ENCODE results near the gene CENPVL1. TPM values are rescaled to one million over a fixed set of nuclear protein-coding genes. Genes with fewer than 3 reads are reported as not detected.

The CENPVL1 gene
- total RNA-seq, 1 donor: not detected

DNA sequence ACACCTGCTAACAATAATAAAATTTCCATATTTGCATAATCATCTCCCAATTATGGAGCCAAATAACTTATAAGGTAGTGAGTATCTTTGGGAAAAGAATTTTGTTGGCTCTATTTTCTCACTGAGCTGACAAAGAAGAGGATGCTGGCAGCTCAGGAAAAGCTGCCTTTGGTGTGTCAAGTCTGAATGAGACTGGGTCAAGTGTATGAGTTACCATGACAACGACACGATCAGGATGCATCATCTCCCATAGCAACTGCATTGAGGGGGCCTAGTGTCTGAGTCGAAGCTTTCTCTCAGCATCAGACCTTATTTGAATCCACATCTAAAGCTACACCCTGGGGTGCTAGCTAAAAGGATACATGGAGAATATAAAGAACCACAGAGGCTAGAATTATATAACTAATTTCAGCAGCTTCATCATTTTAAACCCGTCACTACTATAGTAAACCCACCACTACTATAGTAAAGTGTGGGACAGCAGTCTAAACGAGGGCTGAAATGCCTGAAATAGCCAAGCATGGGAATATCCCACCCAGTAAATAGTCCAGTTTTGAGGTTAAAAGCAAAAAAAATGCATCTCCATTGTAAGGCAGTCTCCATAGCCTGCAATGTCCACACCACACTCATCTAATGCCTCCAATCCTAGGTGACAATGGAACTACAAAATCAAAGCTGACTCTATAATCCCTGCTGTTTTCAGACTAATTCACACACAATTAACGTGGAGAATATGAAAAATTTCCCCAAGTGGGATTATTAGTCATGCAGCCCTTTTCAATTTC is 48.9 kb downstream of the CENPVL1 start:
- Histone ChIP-seq H3K4me1 (ENCODE audit: insufficient read depth, low read length) (no peaks in the 10 kb centered on the region), H3K36me3 (ENCODE audit: insufficient read depth, low read length) (no peaks in the 10 kb centered on the region), H3K9me3 (ENCODE audit: low read depth, low read length) (no peaks in the 10 kb centered on the region), H4K20me1 (ENCODE audit: insufficient read depth, low read length) (no peaks in the 10 kb centered on the region), H2AFZ (ENCODE audit: low read length) (no peak overlapping the region), H3K27ac (ENCODE audit: low read depth, low read length) (no peak overlapping the region), H3K79me2 (ENCODE audit: insufficient read depth, low read length) (no peaks in the 10 kb centered on the region), H3K4me2 (ENCODE audit: insufficient read depth, low read length) (no peak overlapping the region), H3K4me3 (ENCODE audit: insufficient read depth, low read length) (no peak overlapping the region), H3K27me3 (ENCODE audit: insufficient read depth, low read length) (peaks cover 8% of the 10 kb centered on the region)
- TF ChIP-seq, protein P1, sequence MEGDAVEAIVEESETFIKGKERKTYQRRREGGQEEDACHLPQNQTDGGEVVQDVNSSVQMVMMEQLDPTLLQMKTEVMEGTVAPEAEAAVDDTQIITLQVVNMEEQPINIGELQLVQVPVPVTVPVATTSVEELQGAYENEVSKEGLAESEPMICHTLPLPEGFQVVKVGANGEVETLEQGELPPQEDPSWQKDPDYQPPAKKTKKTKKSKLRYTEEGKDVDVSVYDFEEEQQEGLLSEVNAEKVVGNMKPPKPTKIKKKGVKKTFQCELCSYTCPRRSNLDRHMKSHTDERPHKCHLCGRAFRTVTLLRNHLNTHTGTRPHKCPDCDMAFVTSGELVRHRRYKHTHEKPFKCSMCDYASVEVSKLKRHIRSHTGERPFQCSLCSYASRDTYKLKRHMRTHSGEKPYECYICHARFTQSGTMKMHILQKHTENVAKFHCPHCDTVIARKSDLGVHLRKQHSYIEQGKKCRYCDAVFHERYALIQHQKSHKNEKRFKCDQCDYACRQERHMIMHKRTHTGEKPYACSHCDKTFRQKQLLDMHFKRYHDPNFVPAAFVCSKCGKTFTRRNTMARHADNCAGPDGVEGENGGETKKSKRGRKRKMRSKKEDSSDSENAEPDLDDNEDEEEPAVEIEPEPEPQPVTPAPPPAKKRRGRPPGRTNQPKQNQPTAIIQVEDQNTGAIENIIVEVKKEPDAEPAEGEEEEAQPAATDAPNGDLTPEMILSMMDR (IDR thresholded peaks at IDR 0.05; ENCODE audit: extremely low read depth, low read depth, low read length): no peak
- no peak for DNase-seq (ENCODE audit: insufficient read length, low spot score, missing footprints)

DNA sequence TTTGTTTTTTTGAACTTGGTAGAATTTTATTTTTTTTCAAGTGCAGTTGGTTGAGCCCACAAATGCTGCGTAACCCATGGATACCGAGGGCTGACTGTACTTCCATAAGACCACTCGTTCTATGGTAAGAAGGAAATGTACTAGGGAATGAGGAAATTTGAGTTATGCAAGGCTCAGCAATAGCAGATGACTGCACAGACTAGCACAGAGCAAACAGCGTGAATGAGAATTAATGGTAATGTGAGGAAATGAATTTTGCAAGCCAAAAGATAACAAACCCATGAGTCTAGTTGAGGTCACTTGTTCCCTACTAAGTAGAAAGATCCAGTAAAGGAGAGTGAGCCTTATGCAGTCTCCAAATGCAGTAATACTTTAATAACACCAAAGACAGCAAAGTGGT is 50.3 kb downstream of the CENPVL1 start:
- H2AFZ ChIP-seq (ENCODE audit: low read length): no peak overlapping the region
- H3K27me3 ChIP-seq (ENCODE audit: insufficient read depth, low read length): peaks cover 5% of the 10 kb centered on the region
- no peak overlapping the region for H3K4me2 ChIP-seq (ENCODE audit: insufficient read depth, low read length)

More for the DNA sequence above, 50.3 kb downstream of the CENPVL1 start:
- H3K79me2 ChIP-seq (ENCODE audit: insufficient read depth, low read length): no peaks in the 10 kb centered on the region
- TF ChIP-seq, protein P1 (IDR thresholded peaks at IDR 0.05; ENCODE audit: extremely low read depth, low read depth, low read length): no peak
- H3K36me3 ChIP-seq (ENCODE audit: insufficient read depth, low read length): no peaks in the 10 kb centered on the region
- no peak overlapping the region for H3K27ac ChIP-seq (ENCODE audit: low read depth, low read length)
- H3K4me1 ChIP-seq (ENCODE audit: insufficient read depth, low read length): no peaks in the 10 kb centered on the region
- H4K20me1 ChIP-seq (ENCODE audit: insufficient read depth, low read length): no peaks in the 10 kb centered on the region
- H3K9me3 ChIP-seq (ENCODE audit: low read depth, low read length): no peaks in the 10 kb centered on the region
- no peak for DNase-seq (ENCODE audit: insufficient read length, low spot score, missing footprints)
- H3K4me3 ChIP-seq (ENCODE audit: insufficient read depth, low read length): no peak overlapping the region

Other genes with a start within 250 kb of the CENPVL1 start
- 17.4 and 18.3 TPM in 2 replicates for gene NUDT11, start 213.9 kb upstream of the CENPVL1 start, total RNA-seq
- not detected in 2 replicates for gene CENPVL3, start 91.6 kb upstream of the CENPVL1 start, total RNA-seq
- gene CENPVL2, start 27.7 kb upstream of the CENPVL1 start, total RNA-seq: not detected in 2 replicates
- 6.5 and 7.2 TPM in 2 replicates for gene GSPT2, start 32.9 kb downstream of the CENPVL1 start, total RNA-seq
- 257 and 258 TPM in 2 replicates for gene MAGED1, start 183.1 kb downstream of the CENPVL1 start, total RNA-seq